8988T (cell line): ENCODE results near the gene POLR1D.

ENCODE experiments used
- DNase-seq: peaks from one replicate; pipeline ENCODE4 v3.0.0; 2011

POLR1D gene

DNA sequence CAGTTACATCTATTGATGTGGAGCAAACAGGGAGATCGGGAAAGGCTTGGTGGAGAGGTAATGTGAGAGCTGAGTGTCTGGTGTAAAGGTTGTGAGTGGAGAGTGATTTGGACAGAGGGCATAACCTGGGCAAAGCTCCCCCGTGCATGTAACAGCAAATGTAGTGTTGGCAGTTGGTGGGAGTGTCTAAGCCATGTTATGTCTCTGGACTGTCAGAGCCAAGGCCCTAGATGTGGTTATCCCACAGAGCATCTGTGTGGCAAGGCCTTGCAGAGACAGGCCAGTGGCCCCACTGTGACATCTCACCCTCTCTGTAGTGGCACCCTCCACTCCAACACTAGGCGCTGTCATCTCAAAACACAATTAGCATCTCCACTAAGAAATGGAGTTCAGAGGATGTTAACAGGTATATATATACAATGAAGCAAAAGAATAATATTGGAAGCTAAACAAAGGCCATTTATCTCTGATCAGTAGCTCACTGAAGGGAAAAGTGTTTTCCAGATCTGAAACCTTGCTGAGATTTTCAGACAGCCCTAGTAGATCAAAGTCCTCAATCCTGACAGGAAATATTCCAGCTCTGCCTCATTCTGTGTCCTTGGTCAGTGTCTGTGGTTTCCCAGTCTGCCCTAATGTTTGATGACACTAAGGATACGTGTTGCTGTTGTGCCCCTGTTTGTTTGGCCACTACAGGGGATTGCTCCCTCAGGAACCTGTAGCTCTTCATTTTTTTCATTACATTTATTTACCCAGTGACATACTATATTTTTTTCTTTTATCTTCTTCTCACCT is 20.2 kb downstream of the POLR1D start:
- no peak for DNase-seq

DNA sequence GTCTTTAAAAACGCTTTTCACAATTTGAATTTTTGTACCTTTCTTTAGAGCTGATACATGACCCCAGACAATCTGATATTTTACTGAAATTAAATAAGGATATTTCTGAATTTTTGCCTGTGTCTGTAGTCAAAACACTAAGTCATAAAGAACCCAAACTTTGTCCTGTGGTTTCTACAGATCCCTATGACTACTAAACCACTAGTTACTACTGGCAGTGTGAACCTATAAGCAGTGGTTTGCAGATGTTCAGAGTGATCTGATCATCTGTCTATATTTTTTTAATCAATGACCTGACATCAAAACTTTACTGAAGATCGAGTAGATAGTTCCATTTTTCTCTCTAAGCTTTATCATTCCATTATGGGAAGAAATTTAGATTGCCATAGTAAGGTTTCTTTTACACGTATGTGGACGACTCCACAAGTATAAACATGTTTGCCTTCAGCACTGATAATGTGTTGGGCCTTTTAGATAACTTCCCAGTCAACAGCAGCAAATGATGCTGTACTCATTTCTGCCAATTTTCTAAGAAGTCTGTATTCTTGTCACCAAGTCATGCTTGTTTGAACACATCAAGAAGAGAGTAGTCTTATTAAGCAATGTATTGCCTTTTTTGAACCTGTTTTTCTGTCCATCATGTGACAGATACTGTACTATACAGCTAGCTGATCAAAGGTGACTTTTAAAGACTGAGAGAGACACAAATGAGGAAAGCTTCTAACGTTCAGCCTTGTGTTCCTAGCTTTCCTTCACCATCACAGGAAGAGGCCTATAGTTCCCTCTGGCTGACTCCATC is 21.8 kb downstream of the POLR1D start:
- no peak for DNase-seq

- DNase-seq: no peak
These were observed 22.6 kb downstream of the POLR1D start for GRCh38 chr13:27644302-27644701.

- no peak for DNase-seq
These were observed 28.6 kb downstream of the POLR1D start for GRCh38 chr13:27650312-27650711.

DNA sequence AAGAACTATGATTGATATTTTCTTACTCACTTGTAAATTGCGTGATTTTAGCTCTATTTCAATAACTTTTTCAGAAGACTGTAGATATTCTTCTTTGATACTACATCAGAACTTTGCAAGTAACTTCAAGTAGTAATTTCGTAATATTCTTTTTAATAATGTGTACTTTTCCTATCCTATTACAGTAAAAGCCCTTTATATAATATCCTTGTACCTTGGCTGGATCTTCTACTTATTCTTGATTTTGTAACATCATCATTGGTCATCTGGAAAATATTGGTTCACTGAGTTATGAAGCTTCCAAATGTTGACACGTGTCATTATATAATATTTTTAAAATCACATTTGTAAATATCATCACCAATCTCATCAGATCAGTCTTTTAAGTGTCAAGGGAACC is 32.4 kb downstream of the POLR1D start:
- DNase-seq: no peak

DNA sequence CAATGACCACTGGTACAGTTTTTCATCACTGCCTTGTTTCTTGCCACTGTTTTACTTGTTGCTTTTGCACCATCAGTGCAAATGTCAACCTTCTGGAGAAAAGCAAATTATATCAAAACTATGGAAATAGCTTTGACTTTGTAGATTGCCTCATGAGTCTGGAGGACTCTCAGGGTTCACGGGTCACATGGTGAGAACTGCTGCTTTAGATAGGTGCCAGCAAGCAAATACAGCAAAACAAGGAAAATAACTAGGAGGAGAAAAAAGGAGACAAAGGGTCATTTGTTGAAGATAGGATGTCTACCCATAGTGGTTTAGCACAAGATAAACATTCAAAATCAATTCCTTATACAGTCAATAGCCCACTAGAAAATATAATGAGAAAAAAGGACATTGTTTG is 33.1 kb downstream of the POLR1D start:
- DNase-seq: no peak

GRCh38 chr13:27657724-27658123 is 36.0 kb downstream of the POLR1D start:
- no peak for DNase-seq

GRCh38 chr13:27658546-27658945 is 36.9 kb downstream of the POLR1D start:
- no peak for DNase-seq

DNA sequence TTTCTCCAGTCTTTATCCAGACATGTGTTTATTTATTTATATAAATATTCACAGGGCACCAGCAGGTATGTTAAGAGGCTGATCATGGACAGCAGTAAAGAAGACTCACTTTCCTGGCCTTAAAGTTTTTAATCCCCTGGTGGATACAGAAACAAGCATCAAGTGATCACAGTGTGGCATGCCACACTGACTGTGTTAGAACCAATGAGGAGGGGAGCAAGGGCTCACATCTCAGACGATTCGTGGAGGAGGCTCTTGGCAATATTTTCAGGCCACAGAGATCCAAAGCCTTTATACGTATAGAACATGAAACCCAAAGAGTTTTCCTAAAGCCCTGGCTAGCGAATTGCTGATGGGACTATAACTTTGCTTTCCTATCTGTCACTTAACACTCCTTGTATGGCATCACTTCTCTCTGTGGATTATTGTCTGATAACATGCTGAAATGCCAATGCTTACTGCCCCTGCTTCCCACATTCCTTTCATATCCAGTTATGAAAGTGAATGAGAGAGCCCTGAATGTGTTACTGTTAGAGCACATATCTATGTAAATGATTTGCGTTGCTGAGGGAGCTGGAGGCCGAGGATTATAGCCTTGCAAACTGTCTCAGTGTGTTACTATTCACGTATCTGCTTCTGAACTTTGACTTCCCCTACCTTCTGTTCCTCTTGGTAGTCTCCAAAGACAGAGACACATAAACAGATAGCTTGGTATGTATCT is 37.6 kb downstream of the POLR1D start:
- DNase-seq: no peak

GRCh38 chr13:27660511-27660910 is 38.8 kb downstream of the POLR1D start:
- DNase-seq: no peak

- DNase-seq: no peak
These were observed 39.3 kb downstream of the POLR1D start for GRCh38 chr13:27661017-27661416.

DNA sequence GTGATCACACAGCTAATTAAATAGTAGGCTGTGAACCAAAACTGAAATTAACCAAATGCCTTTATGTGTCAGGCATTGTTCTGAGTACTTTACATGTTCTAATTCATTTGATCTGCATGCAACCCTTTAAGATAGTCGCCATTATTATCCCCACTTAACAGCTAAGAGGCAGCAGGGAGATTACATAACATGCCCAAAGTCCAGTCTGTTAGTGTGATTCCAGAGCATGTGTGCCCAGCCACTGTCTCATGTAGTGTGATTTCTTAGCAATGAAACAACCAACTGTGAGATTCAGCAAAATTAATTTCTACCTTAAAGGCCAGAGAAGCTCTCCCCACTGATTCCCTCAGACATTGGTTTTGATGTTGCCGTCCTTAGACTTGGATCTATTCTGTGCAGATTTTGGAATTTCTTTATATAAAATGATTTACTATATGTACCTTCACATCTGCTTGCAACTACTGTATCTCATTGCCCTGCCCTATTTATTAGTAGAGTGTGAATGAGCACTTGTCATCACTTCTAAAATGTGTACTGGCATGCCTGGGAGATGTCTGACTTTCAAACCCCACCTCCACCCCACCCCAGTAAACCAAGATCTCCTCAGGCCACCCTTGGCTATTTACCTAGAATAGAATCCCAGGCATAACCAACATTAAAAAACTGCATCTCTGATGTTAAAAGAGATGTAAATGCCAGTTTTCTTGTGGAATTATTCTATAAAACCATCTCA is 41.2 kb downstream of the POLR1D start:
- no peak for DNase-seq

DNA sequence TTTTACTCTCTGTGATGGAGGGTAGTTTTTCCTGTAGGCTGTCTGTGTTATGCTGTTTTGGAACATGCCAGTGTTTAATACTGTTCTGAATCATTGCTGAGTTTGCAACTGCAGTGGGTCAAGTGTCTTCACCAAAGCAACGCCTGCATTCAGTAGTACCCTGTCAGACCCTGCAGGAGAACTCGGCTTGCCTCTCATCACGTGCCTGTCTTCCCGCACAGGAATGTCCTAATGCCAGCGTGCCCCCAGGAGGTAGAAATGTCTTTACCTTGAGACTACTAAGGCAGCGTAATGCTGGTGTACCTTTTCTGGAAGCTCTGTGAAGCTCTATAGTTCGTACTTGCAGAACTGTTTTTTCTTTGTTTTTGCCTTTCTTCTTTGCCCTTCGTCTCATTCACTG is 42.3 kb downstream of the POLR1D start:
- no peak for DNase-seq

DNA sequence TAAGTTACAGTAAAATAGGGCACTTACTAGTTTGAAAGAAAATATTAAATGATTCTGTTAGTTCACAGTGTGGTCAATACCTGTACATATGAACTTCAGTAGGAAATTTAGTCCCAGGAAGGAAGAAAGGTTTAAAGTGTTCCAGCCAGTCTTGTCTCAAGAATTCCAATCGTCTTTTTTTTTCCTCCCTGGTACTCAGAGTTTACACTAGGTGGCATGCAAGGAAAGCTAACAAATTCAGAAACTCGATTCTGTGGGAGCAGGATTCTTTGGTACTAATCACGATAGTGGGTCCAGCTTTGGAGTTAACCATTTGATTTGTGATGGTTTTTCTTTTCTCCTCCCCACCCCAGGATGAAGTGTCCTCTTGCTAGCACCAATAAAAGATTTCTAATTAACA is 43.6 kb downstream of the POLR1D start:
- no peak for DNase-seq

- no peak for DNase-seq
These were observed 44.1 kb downstream of the POLR1D start for GRCh38 chr13:27665761-27666160.

GRCh38 chr13:27666951-27667350 is 45.3 kb downstream of the POLR1D start:
- DNase-seq: no peak

DNA sequence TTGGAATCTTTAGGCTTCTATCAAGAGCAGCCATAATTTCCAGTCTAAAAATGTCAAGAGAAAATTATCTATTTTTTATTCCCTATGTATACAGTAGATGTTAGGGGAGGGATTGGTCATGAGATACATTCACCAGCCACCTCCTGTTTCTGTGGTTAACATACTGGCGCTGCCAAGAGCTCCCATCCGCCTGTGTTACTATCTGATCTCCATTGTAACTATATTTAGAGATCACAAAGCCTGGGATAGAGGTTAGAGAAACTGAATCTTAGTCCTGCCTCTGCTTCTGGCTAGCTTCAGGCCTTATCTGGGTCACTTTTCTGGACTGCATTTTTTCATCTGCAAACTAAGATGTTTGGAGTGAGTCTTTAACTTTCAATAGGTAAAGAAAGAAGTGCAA is 46.3 kb downstream of the POLR1D start:
- no peak for DNase-seq

DNA sequence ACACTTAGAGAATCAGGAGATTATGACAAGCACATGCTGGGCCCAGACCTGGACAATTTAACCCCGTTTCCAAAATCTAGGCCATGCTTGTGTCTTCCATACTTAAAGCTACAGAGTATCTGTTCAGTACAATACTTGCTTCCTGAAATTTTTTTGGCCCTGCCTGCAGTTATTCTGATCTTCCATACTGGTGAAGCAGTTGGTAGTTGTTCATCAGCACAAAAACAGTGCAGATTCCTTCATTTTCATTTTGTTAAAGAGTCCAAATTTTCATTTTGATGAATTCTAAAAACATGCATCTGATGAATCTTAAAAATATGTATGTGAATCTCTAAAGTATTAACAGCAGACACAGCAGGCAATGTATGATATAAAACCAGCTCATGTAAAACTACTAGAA is 49.2 kb downstream of the POLR1D start:
- no peak for DNase-seq

GRCh38 chr13:27672025-27672424 is 50.3 kb downstream of the POLR1D start:
- DNase-seq: no peak
